GM18508 (cell line): ENCODE data around the gene SMURF1.
"Not testable (repeated sequence)": the region's sequence is repeated elsewhere in the genome, so short reads cannot be mapped to it uniquely, and the experiment has no call there.

Experiments used
- ATAC-seq: cut with Tn5 transposase; IDR thresholded peaks from one replicate; pipeline ENCODE4 v1.9.1; 2021; ENCODE audit warnings: moderate number of reproducible peaks; ENCODE audit not compliant: insufficient read depth, unreplicated experiment

Gene SMURF1

GRCh38 chr7:99124236-99124635, 19.7 kb downstream of the SMURF1 start:
- ATAC-seq, result no peak

GRCh38 chr7:99123571-99124033, 20.3 kb downstream of the SMURF1 start:
- no peak for ATAC-seq

GRCh38 chr7:99122762-99123161, 21.1 kb downstream of the SMURF1 start:
- ATAC-seq, result no peak

GRCh38 chr7:99121496-99122021, 22.3 kb downstream of the SMURF1 start:
- ATAC-seq, result no peak

- ATAC-seq, result no peak
These were observed 23.0 kb downstream of the SMURF1 start for GRCh38 chr7:99120916-99121315.

- ATAC-seq, result no peak
These were observed 23.4 kb downstream of the SMURF1 start for GRCh38 chr7:99120501-99120900.

GRCh38 chr7:99118077-99118476, 25.8 kb downstream of the SMURF1 start:
- no peak for ATAC-seq

- ATAC-seq, result no peak
These were observed 27.8 kb downstream of the SMURF1 start for GRCh38 chr7:99116144-99116543.

GRCh38 chr7:99115379-99115778, 28.5 kb downstream of the SMURF1 start:
- ATAC-seq, result no peak

- no peak for ATAC-seq
These were observed 30.9 kb downstream of the SMURF1 start for GRCh38 chr7:99112979-99113378.

- ATAC-seq, result no peak
These were observed 31.8 kb downstream of the SMURF1 start for GRCh38 chr7:99112097-99112496.

GRCh38 chr7:99111591-99111990, 32.3 kb downstream of the SMURF1 start:
- ATAC-seq, result no peak

GRCh38 chr7:99109108-99110051, 34.5 kb downstream of the SMURF1 start:
- ATAC-seq, result no peak

GRCh38 chr7:99108613-99109012, 35.3 kb downstream of the SMURF1 start:
- ATAC-seq, result no peak

- ATAC-seq, result no peak
These were observed 37.1 kb downstream of the SMURF1 start for GRCh38 chr7:99106821-99107241.

- ATAC-seq, result no peak
These were observed 37.5 kb downstream of the SMURF1 start for GRCh38 chr7:99106411-99106810.

GRCh38 chr7:99105756-99106155, 38.2 kb downstream of the SMURF1 start:
- ATAC-seq, result no peak

- no peak for ATAC-seq
These were observed 39.3 kb downstream of the SMURF1 start for GRCh38 chr7:99104631-99105030.

- not testable (repeated sequence) for ATAC-seq
These were observed 40.1 kb downstream of the SMURF1 start for GRCh38 chr7:99103836-99104235.

GRCh38 chr7:99102809-99103690, 40.9 kb downstream of the SMURF1 start:
- ATAC-seq, result no peak

GRCh38 chr7:99102361-99102760, 41.5 kb downstream of the SMURF1 start:
- ATAC-seq, result no peak
